H9 (cell line): ENCODE data around the gene SDK1. TPM values are rescaled to one million over a fixed set of nuclear protein-coding genes. Genes with fewer than 3 reads are reported as not detected.

Source experiments
- DNase-seq: peaks from one replicate; pipeline ENCODE4 v3.0.0-alpha.2; 2017
- H2AFZ ChIP-seq: one replicate; pipeline ENCODE4 v1.6.1; 2013; ENCODE audit warnings: mild to moderate bottlenecking, low read length, control low read depth, moderate library complexity
- H2AK5ac ChIP-seq: 2 replicates; pipeline ENCODE4 v1.6.1; 2013; ENCODE audit warnings: low read length, control low read depth, mixed read lengths; ENCODE audit not compliant: insufficient read length
- H2BK120ac ChIP-seq: one replicate; pipeline ENCODE4 v1.6.1; 2013; ENCODE audit warnings: low read depth, mild to moderate bottlenecking, low read length, control low read depth, inconsistent platforms; ENCODE audit not compliant: poor library complexity, severe bottlenecking
- H2BK12ac ChIP-seq: 2 replicates; pipeline ENCODE4 v1.6.1; 2013; ENCODE audit warnings: low read length, control low read depth, mixed read lengths, low read depth; ENCODE audit not compliant: insufficient read length
- H2BK15ac ChIP-seq: 2 replicates; pipeline ENCODE4 v1.6.1; 2013; ENCODE audit warnings: low read depth, low read length, control low read depth
- H2BK20ac ChIP-seq: one replicate; pipeline ENCODE4 v1.6.1; 2013; ENCODE audit warnings: low read depth, mild to moderate bottlenecking, low read length, control low read depth, inconsistent platforms; ENCODE audit not compliant: poor library complexity, severe bottlenecking
- H2BK5ac ChIP-seq: 2 replicates; pipeline ENCODE4 v1.6.1; 2013; ENCODE audit warnings: low read length, control low read depth, mixed read lengths; ENCODE audit not compliant: insufficient read length
- H3K14ac ChIP-seq: 2 replicates; pipeline ENCODE4 v1.6.1; 2013; ENCODE audit warnings: low read length, control low read depth; ENCODE audit not compliant: insufficient read depth
- H3K18ac ChIP-seq: 2 replicates; pipeline ENCODE4 v1.6.1; 2013; ENCODE audit warnings: low read depth, mild to moderate bottlenecking, mixed read lengths, low read length, control low read depth; ENCODE audit not compliant: insufficient read length
- H3K23ac ChIP-seq: 2 replicates; pipeline ENCODE4 v1.6.1; 2013; ENCODE audit warnings: low read length, control low read depth, mixed read lengths, low read depth; ENCODE audit not compliant: insufficient read length
- H3K23me2 ChIP-seq: 2 replicates; pipeline ENCODE4 v1.6.1; 2013; ENCODE audit warnings: low read depth, mild to moderate bottlenecking, mixed read lengths, low read length, control low read depth; ENCODE audit not compliant: insufficient read length, poor library complexity, severe bottlenecking
- H3K27ac ChIP-seq: 2 replicates; pipeline ENCODE4 v1.5.1; 2013; ENCODE audit warnings: low read length, control low read depth, mixed read lengths, low read depth; ENCODE audit not compliant: insufficient read length
- H3K27me3 ChIP-seq: 2 replicates; pipeline ENCODE4 v1.6.1; 2013; ENCODE audit warnings: low read length, control low read depth, inconsistent platforms; ENCODE audit not compliant: insufficient read depth
- H3K4ac ChIP-seq: 2 replicates; pipeline ENCODE4 v1.6.1; 2013; ENCODE audit warnings: low read depth, mild to moderate bottlenecking, control low read depth, inconsistent platforms, low read length, moderate library complexity
- H3K4me1 ChIP-seq: 2 replicates; pipeline ENCODE4 v1.6.1; 2013; ENCODE audit warnings: low read length, control low read depth, inconsistent platforms; ENCODE audit not compliant: insufficient read depth
- H3K4me2 ChIP-seq: 2 replicates; pipeline ENCODE4 v1.6.1; 2013; ENCODE audit warnings: low read length, control low read depth, mixed read lengths; ENCODE audit not compliant: insufficient read length, insufficient read depth
- H3K56ac ChIP-seq: 2 replicates; pipeline ENCODE4 v1.6.1; 2013; ENCODE audit warnings: low read depth, mild to moderate bottlenecking, mixed read lengths, low read length, control low read depth; ENCODE audit not compliant: insufficient read length
- H3K79me1 ChIP-seq: 2 replicates; pipeline ENCODE4 v1.6.1; 2013; ENCODE audit warnings: low read depth, mild to moderate bottlenecking, moderate library complexity, low read length, control low read depth, inconsistent platforms; ENCODE audit not compliant: insufficient read depth, poor library complexity, severe bottlenecking
- H3K79me2 ChIP-seq: 2 replicates; pipeline ENCODE4 v1.6.1; 2013; ENCODE audit warnings: low read length, control low read depth, inconsistent platforms; ENCODE audit not compliant: insufficient read depth
- H3K9ac ChIP-seq: 2 replicates; pipeline ENCODE4 v1.6.1; 2013; ENCODE audit warnings: low read length, control low read depth, mixed read lengths; ENCODE audit not compliant: insufficient read length; ENCODE audit errors: extremely low read depth
- H3K9me3 ChIP-seq: one replicate; pipeline ENCODE4 v1.6.1; 2013; ENCODE audit warnings: low read depth, low read length, inconsistent platforms; ENCODE audit not compliant: control insufficient read depth
- H3T11ph ChIP-seq: one replicate; pipeline ENCODE4 v1.6.1; 2013; ENCODE audit warnings: mild to moderate bottlenecking, low read length, control low read depth, inconsistent platforms
- H4K20me1 ChIP-seq: one replicate; pipeline ENCODE4 v1.6.1; 2013; ENCODE audit not compliant: control insufficient read depth, insufficient read length, insufficient read depth
- H4K5ac ChIP-seq: 2 replicates; pipeline ENCODE4 v1.6.1; 2013; ENCODE audit warnings: low read depth, mild to moderate bottlenecking, mixed read lengths, low read length, control low read depth; ENCODE audit not compliant: insufficient read length
- H4K8ac ChIP-seq: replicated peaks from 2 replicates; pipeline ENCODE4 v1.6.1; 2013; ENCODE audit warnings: low read length, control low read depth, mixed read lengths, low read depth; ENCODE audit not compliant: insufficient read length
- H4K91ac ChIP-seq: 2 replicates; pipeline ENCODE4 v1.6.1; 2013; ENCODE audit warnings: low read depth, mild to moderate bottlenecking, moderate library complexity, mixed read lengths, low read length, control low read depth; ENCODE audit not compliant: insufficient read length
- H3K27ac Mint-ChIP-seq, 3 experiments: 2 replicates in 2 of 3; 3 replicates in 1 of 3; pipeline ENCODE4 v1.8.0; 2020 to 2021; ENCODE audit warnings: mixed read lengths in 3 of 3, mild to moderate bottlenecking in 1 of 3, moderate library complexity in 1 of 3
- H3K27me3 Mint-ChIP-seq: 2 replicates; pipeline ENCODE4 v1.8.0; 2021; ENCODE audit warnings: low read depth, mild to moderate bottlenecking, moderate library complexity, mixed read lengths
- H3K36me3 Mint-ChIP-seq, 3 experiments: 2 replicates in 2 of 3; 3 replicates in 1 of 3; pipeline ENCODE4 v1.8.0; 2020 to 2021; ENCODE audit warnings: low read depth in 3 of 3, mixed read lengths in 3 of 3; ENCODE audit not compliant: insufficient read depth in 1 of 3
- H3K4me1 Mint-ChIP-seq, 2 experiments: 2 replicates each; pipeline ENCODE4 v1.8.0; 2020; ENCODE audit warnings: mixed read lengths in 2 of 2
- H3K4me3 Mint-ChIP-seq, 2 experiments: 2 replicates in 1 of 2; 3 replicates in 1 of 2; pipeline ENCODE4 v1.8.0; 2020 to 2021; ENCODE audit warnings: mild to moderate bottlenecking in 2 of 2, mixed read lengths in 2 of 2, moderate library complexity in 1 of 2
- H3K9me3 Mint-ChIP-seq, 2 experiments: 2 replicates in 1 of 2; 3 replicates in 1 of 2; pipeline ENCODE4 v1.8.0; 2020; ENCODE audit warnings: mild to moderate bottlenecking in 2 of 2, mixed read lengths in 2 of 2, moderate library complexity in 1 of 2
- CTCF ChIP-seq: fragments of 200-600 bp; sonication (generic); conservative IDR thresholded peaks from 3 replicates; pipeline ENCODE4 v1.8.0; 2021; ENCODE audit warnings: antibody characterized with exemption, mild to moderate bottlenecking
- WGBS: extraction: QIAGEN DNeasy Blood & Tissue Kit; methylation state at CpG from one replicate; pipeline ENCODE4 v1.1.7; 2013; ENCODE audit warnings: missing lambda C conversion rate, low lambda C conversion rate, mixed read lengths; ENCODE audit not compliant: insufficient read length; ENCODE audit errors: extremely low coverage; 5-methylcytosine and 5-hydroxymethylcytosine counted together
- total RNA-seq: library from RNA; stranded (reverse); gene quantifications from 2 replicates; pipeline ENCODE4 v1.2.1, GENCODE V29; 2021

The SDK1 gene
- total RNA-seq, 1 experiment from 2014 or later = 8.7 TPM

GRCh38 chr7:3283130-3283704 lies 17.8 kb upstream of the SDK1 start:
- no peaks in the 10 kb centered on the region for H3K9me3 ChIP-seq
- peaks cover 5 to 13% of the 10 kb centered on the region in 2 experiments; a peak in 2 of 5 replicates for H3K9me3 Mint-ChIP-seq
- no peak overlapping the region for H3K14ac ChIP-seq
- no peaks in the 10 kb centered on the region for H3K23me2 ChIP-seq
- H3K4me1 ChIP-seq = no peaks in the 10 kb centered on the region; the same call in 1 of the 2 replicates
- H4K8ac ChIP-seq = no peak overlapping the region
- H2AK5ac ChIP-seq = no peak overlapping the region
- no peak overlapping the region for H2BK120ac ChIP-seq
- no peak overlapping the region for H3K23ac ChIP-seq
- peak overlapping the region; percentile 17 for H3K27ac ChIP-seq
- no peak overlapping the region for H2BK15ac ChIP-seq
- no CpG with 5 or more reads among the region's 5 CpGs for WGBS
- H4K91ac ChIP-seq = no peak overlapping the region
- H3K79me2 ChIP-seq = no peaks in the 10 kb centered on the region
- no peak overlapping the region for H2BK20ac ChIP-seq
- no peak overlapping the region for H3K4me3 Mint-ChIP-seq
- DNase-seq = no peak
- no peak overlapping the region for H3K18ac ChIP-seq
- peak overlapping the region in 2 of 3 experiments; percentile 45 to 50; a peak in 5 of 7 replicates for H3K27ac Mint-ChIP-seq
- H3K4ac ChIP-seq = no peak overlapping the region
- H3K4me2 ChIP-seq = no peak overlapping the region
- no peak overlapping the region for H3T11ph ChIP-seq
- no peak overlapping the region for H2BK12ac ChIP-seq
- no peak overlapping the region for H2AFZ ChIP-seq
- no peak for TF ChIP-seq CTCF
- no peak overlapping the region for H3K56ac ChIP-seq
- no peaks in the 10 kb centered on the region for H3K79me1 ChIP-seq
- no peak overlapping the region for H2BK5ac ChIP-seq
- peaks cover 0 to 5% (median 0%) of the 10 kb centered on the region in 3 experiments; a peak in 4 of 7 replicates for H3K36me3 Mint-ChIP-seq
- H3K9ac ChIP-seq = no peak overlapping the region
- H3K27me3 ChIP-seq = no peaks in the 10 kb centered on the region
- no peak overlapping the region for H4K5ac ChIP-seq
- peaks cover 38 to 57% of the 10 kb centered on the region in 2 experiments for H3K4me1 Mint-ChIP-seq
- H3K27me3 Mint-ChIP-seq = peaks cover 4% of the 10 kb centered on the region
- no peaks in the 10 kb centered on the region for H4K20me1 ChIP-seq
